Neuronal stem cell (in vitro differentiated cells): ENCODE data around the gene STH.
A peak's percentile ranks its signal among the peaks of the same experiment; 100 is the strongest.

Experiments
- DNase-seq: peaks from one replicate; pipeline ENCODE4 v3.0.0-alpha.2; 2013; ENCODE audit warnings: low spot score
- H2AFZ ChIP-seq: one replicate; pipeline ENCODE4 v1.6.1; 2013; ENCODE audit warnings: mild to moderate bottlenecking, low read length, inconsistent platforms
- H2AK5ac ChIP-seq: 2 replicates; pipeline ENCODE4 v1.6.1; 2013; ENCODE audit warnings: low read depth, mild to moderate bottlenecking, inconsistent platforms, low read length, moderate library complexity, mixed read lengths
- H2BK120ac ChIP-seq: 2 replicates; pipeline ENCODE4 v1.6.1; 2013; ENCODE audit warnings: low read depth, mild to moderate bottlenecking, inconsistent platforms, low read length, moderate library complexity, mixed read lengths
- H2BK12ac ChIP-seq: one replicate; pipeline ENCODE4 v1.6.1; 2013; ENCODE audit warnings: low read length, inconsistent platforms
- H2BK15ac ChIP-seq: 2 replicates; pipeline ENCODE4 v1.6.1; 2013; ENCODE audit warnings: mild to moderate bottlenecking, low read length, inconsistent platforms, mixed read lengths
- H2BK5ac ChIP-seq: one replicate; pipeline ENCODE4 v1.6.1; 2013; ENCODE audit warnings: inconsistent platforms, mild to moderate bottlenecking, low read length, moderate library complexity
- H3K14ac ChIP-seq: one replicate; pipeline ENCODE4 v1.6.1; 2013; ENCODE audit warnings: low read length, inconsistent platforms
- H3K18ac ChIP-seq: 2 replicates; pipeline ENCODE4 v1.6.1; 2013; ENCODE audit warnings: low read length, inconsistent platforms
- H3K23ac ChIP-seq: 2 replicates; pipeline ENCODE4 v1.6.1; 2013; ENCODE audit warnings: low read depth, mild to moderate bottlenecking, mixed read lengths, low read length, inconsistent platforms; ENCODE audit not compliant: poor library complexity
- H3K27ac ChIP-seq: replicated peaks from 3 replicates; pipeline ENCODE4 v1.5.1; 2013; ENCODE audit warnings: low read length, inconsistent platforms
- H3K27me3 ChIP-seq, 3 experiments: 2 replicates each; pipeline ENCODE4 v1.6.1; 2013; ENCODE audit warnings: low read length in 3 of 3, mild to moderate bottlenecking in 2 of 3, inconsistent platforms in 1 of 3, low read depth in 1 of 3, mixed read lengths in 1 of 3, moderate library complexity in 1 of 3; ENCODE audit not compliant: control insufficient read depth in 3 of 3, insufficient read depth in 3 of 3
- H3K36me3 ChIP-seq, 2 donors: replicated peaks in 1 of 2; 2 replicates each; pipeline ENCODE4 v1.6.1; 2013; ENCODE audit warnings: low read length in 2 of 2; ENCODE audit not compliant: control insufficient read depth in 2 of 2, insufficient read depth in 2 of 2
- H3K4ac ChIP-seq: 2 replicates; pipeline ENCODE4 v1.6.1; 2013; ENCODE audit warnings: inconsistent platforms, mild to moderate bottlenecking, low read length, moderate library complexity
- H3K4me1 ChIP-seq, 2 donors: 1 replicate in 1 of 2; 2 replicates in 1 of 2; pipeline ENCODE4 v1.6.1; 2013; ENCODE audit warnings: low read length in 2 of 2, low read depth in 1 of 2; ENCODE audit not compliant: control insufficient read depth in 2 of 2, insufficient read depth in 1 of 2
- H3K4me2 ChIP-seq: one replicate; pipeline ENCODE4 v1.6.1; 2013; ENCODE audit warnings: mild to moderate bottlenecking, low read length, inconsistent platforms; ENCODE audit not compliant: insufficient read depth, poor library complexity, severe bottlenecking
- H3K4me3 ChIP-seq, 2 donors: 2 replicates each; pipeline ENCODE4 v1.5.1; 2013; ENCODE audit warnings: low read length in 2 of 2, mild to moderate bottlenecking in 2 of 2, inconsistent platforms in 1 of 2, moderate library complexity in 1 of 2
- H3K79me1 ChIP-seq: one replicate; pipeline ENCODE4 v1.6.1; 2013; ENCODE audit warnings: low read depth, mild to moderate bottlenecking, inconsistent platforms, low read length, moderate library complexity
- H3K9ac ChIP-seq: one replicate; pipeline ENCODE4 v1.6.1; 2013; ENCODE audit warnings: mild to moderate bottlenecking, low read depth, low read length, inconsistent platforms; ENCODE audit not compliant: poor library complexity
- H3K9me3 ChIP-seq, 2 donors: replicated peaks in 1 of 2; 2 replicates each; pipeline versions ENCODE3 to v1.6.1; 2013; ENCODE audit warnings: low read length in 2 of 2, mild to moderate bottlenecking in 2 of 2, inconsistent platforms in 1 of 2, low read depth in 1 of 2, mixed read lengths in 1 of 2, moderate library complexity in 1 of 2; ENCODE audit not compliant: control insufficient read depth in 2 of 2, insufficient read depth in 1 of 2
- H4K8ac ChIP-seq: one replicate; pipeline ENCODE4 v1.6.1; 2013; ENCODE audit warnings: low read depth, mild to moderate bottlenecking, inconsistent platforms, low read length, moderate library complexity
- H4K91ac ChIP-seq: one replicate; pipeline ENCODE4 v1.6.1; 2013; ENCODE audit warnings: low read length, low read depth, mild to moderate bottlenecking, inconsistent platforms; ENCODE audit not compliant: poor library complexity
- WGBS, 2 donors: extraction: QIAGEN DNeasy Blood & Tissue Kit; methylation state at CpG; one replicate each; pipeline ENCODE4 v1.1.7; 2013; ENCODE audit warnings: missing lambda C conversion rate in 2 of 2, mixed read lengths in 1 of 2; ENCODE audit not compliant: insufficient read length in 2 of 2, insufficient replicate concordance in 1 of 2; ENCODE audit errors: extremely low coverage in 2 of 2; 5-methylcytosine and 5-hydroxymethylcytosine counted together

Gene STH

DNA sequence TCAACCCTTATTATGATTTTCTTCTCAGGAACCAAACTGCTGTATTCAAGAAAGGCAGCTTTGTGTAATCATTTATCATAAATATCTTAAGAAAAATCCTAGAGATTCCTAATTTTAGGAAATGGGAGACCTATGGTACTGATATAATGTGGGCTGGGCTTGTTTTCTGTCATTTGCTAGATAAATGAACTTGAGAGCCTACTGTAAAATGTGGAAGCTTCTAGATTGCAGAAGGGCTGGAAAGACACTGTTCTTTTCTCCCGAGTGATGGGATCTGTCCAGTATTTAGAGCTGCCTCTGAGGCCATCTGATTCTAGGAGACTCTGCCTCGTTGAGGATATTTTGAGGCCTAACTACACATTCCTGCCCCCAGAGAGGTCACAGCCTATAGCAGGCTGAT, 19.9 kb upstream of the STH start:
- no peak overlapping the region for H3K27ac ChIP-seq
- no peaks in the 10 kb centered on the region for H3K36me3 ChIP-seq
- no peak for DNase-seq
- peaks cover 0 to 15% (median 0%) of the 10 kb centered on the region in 3 experiments for H3K27me3 ChIP-seq
- no peak overlapping the region for H3K23ac ChIP-seq
- H3K4me1 ChIP-seq, result peaks cover 0 to 10% of the 10 kb centered on the region in 2 donors
- no peak overlapping the region for H3K4me2 ChIP-seq
- H4K91ac ChIP-seq, result no peak overlapping the region
- no peak overlapping the region for H4K8ac ChIP-seq
- no peak overlapping the region for H3K9ac ChIP-seq
- H2BK5ac ChIP-seq, result no peak overlapping the region
- H3K4me3 ChIP-seq, result no peak overlapping the region
- H3K4ac ChIP-seq, result no peak overlapping the region
- H2BK12ac ChIP-seq, result no peak overlapping the region
- H2AFZ ChIP-seq, result peak overlapping the region; percentile 18
- H2AK5ac ChIP-seq, result no peak overlapping the region
- no CpG with 5 or more reads among the region's 2 CpGs for WGBS, 2 donors
- no peaks in the 10 kb centered on the region for H3K9me3 ChIP-seq
- no peak overlapping the region for H2BK15ac ChIP-seq
- H2BK120ac ChIP-seq, result no peak overlapping the region
- H3K79me1 ChIP-seq, result no peaks in the 10 kb centered on the region
- no peak overlapping the region for H3K14ac ChIP-seq
- H3K18ac ChIP-seq, result no peak overlapping the region

DNA sequence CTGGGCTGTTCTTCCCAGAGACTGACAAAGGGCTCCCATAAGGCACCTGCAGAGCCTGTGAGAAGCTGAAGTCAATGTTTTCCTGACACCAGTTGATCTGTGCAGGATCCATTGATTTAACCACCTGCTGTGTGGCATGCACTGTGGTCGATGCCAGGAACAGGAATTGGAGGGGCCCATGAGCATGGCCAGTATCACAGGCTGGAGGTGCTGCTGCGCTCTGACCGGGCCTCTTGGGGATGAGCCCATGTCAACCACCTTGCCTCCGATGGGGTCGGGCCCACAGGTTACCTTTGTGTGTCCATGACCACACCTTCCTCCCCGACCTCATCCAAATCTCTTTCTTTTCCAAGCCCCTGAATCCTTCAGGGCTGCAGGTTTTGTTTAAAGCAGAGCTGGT, 18.2 kb upstream of the STH start:
- Histone ChIP-seq H2BK15ac (no peak overlapping the region), H3K36me3 (no peaks in the 10 kb centered on the region), H3K9me3 (no peaks in the 10 kb centered on the region), H3K23ac (no peak overlapping the region), H2AFZ (no peak overlapping the region), H2BK12ac (no peak overlapping the region), H3K27ac (no peak overlapping the region), H3K18ac (peak overlapping the region; percentile 57), H3K4me3 (no peak overlapping the region), H2AK5ac (no peak overlapping the region), H4K8ac (no peak overlapping the region), H2BK5ac (no peak overlapping the region), H2BK120ac (no peak overlapping the region), H3K79me1 (no peaks in the 10 kb centered on the region), H4K91ac (no peak overlapping the region), H3K27me3 (peaks cover 0 to 18% (median 0%) of the 10 kb centered on the region in 3 experiments), H3K14ac (no peak overlapping the region), H3K4me2 (no peak overlapping the region), H3K4ac (no peak overlapping the region), H3K4me1 (peaks cover 0 to 10% of the 10 kb centered on the region in 2 donors), H3K9ac (no peak overlapping the region)
- WGBS, 2 donors, result no CpG with 5 or more reads among the region's 6 CpGs
- DNase-seq, result no peak

DNA sequence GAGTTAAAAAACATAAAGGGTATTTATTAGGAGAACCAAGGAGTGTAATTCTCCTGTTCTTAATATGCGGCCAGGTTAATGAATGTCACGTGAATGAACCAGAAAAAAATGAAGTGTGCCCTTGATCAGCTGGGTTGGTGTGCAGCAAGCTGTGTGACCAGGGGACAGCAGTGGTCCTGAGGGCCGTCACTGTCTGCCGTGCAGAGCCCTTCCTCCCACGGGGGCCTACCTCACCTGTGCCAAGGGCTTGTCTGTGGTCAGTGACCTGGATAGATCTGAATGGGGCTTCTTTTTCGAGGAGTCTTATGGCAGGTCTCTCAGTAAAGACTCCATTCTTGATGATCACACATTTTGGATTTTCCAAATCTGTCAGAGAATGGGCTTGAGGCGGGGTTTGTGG, 17.7 kb upstream of the STH start:
- H2BK120ac ChIP-seq, result no peak overlapping the region
- H3K4me1 ChIP-seq, result peaks cover 0 to 10% of the 10 kb centered on the region in 2 donors
- H2BK12ac ChIP-seq, result no peak overlapping the region
- H2BK5ac ChIP-seq, result no peak overlapping the region
- no peak overlapping the region for H3K23ac ChIP-seq
- H2AFZ ChIP-seq, result no peak overlapping the region
- H3K27ac ChIP-seq, result no peak overlapping the region
- no peak overlapping the region for H3K4me3 ChIP-seq
- H3K4ac ChIP-seq, result no peak overlapping the region
- WGBS, 2 donors, result no CpG with 5 or more reads among the region's 7 CpGs
- no peaks in the 10 kb centered on the region for H3K36me3 ChIP-seq
- H4K91ac ChIP-seq, result no peak overlapping the region
- H2BK15ac ChIP-seq, result no peak overlapping the region
- no peaks in the 10 kb centered on the region for H3K9me3 ChIP-seq
- no peaks in the 10 kb centered on the region for H3K79me1 ChIP-seq
- no peak overlapping the region for H3K18ac ChIP-seq
- no peak overlapping the region for H3K9ac ChIP-seq
- no peak overlapping the region for H3K14ac ChIP-seq
- no peak overlapping the region for H3K4me2 ChIP-seq
- peaks cover 0 to 16% (median 0%) of the 10 kb centered on the region in 3 experiments for H3K27me3 ChIP-seq
- DNase-seq, result no peak
- no peak overlapping the region for H2AK5ac ChIP-seq
- H4K8ac ChIP-seq, result no peak overlapping the region

DNA sequence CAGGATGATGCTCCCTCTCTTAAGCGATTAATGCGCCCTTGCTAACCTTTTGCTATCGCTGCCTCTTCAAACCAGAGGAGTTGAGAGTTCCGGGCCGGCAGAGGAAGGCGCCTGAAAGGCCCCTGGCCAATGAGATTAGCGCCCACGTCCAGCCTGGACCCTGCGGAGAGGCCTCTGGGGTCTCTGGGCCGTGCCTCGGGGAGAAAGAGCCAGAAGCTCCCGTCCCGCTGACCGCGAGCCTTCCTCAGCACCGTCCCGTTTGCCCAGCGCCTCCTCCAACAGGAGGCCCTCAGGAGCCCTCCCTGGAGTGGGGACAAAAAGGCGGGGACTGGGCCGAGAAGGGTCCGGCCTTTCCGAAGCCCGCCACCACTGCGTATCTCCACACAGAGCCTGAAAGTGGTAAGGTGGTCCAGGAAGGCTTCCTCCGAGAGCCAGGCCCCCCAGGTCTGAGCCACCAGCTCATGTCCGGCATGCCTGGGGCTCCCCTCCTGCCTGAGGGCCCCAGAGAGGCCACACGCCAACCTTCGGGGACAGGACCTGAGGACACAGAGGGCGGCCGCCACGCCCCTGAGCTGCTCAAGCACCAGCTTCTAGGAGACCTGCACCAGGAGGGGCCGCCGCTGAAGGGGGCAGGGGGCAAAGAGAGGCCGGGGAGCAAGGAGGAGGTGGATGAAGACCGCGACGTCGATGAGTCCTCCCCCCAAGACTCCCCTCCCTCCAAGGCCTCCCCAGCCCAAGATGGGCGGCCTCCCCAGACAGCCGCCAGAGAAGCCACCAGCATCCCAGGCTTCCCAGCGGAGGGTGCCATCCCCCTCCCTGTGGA, 16.0 kb upstream of the STH start:
- no CpG with 5 or more reads among the region's 41 CpGs for WGBS, 2 donors
- H4K8ac ChIP-seq, result peak overlapping the region; percentile 21

More for the DNA sequence above, 16.0 kb upstream of the STH start:
- Histone ChIP-seq H3K4ac (no peak overlapping the region), H2AK5ac (no peak overlapping the region), H2BK5ac (no peak overlapping the region), H3K27ac (no peak overlapping the region), H3K4me2 (no peak overlapping the region), H2BK12ac (no peak overlapping the region), H3K4me3 (no peak overlapping the region), H3K4me1 (peaks cover 0 to 7% of the 10 kb centered on the region in 2 donors), H2BK120ac (peak overlapping the region; percentile 61), H3K14ac (peak overlapping the region; percentile 65), H2AFZ (no peak overlapping the region), H3K9me3 (no peaks in the 10 kb centered on the region), H3K79me1 (no peaks in the 10 kb centered on the region), H3K27me3 (peaks cover 0 to 10% (median 0%) of the 10 kb centered on the region in 3 experiments), H3K23ac (peak overlapping the region; percentile 32), H3K18ac (peak overlapping the region; percentile 73), H4K91ac (no peak overlapping the region), H3K9ac (no peak overlapping the region), H3K36me3 (no peaks in the 10 kb centered on the region), H2BK15ac (no peak overlapping the region)
- no peak for DNase-seq
